ENCODE measurements around the gene CITED2. TPM values are rescaled to one million over a fixed set of nuclear protein-coding genes. Genes with fewer than 3 reads are reported as not detected.

CITED2 gene
- total and polyA plus RNA-seq, 2 experiments from 2014 or later: 26.6 to 76.9 TPM

GRCh38 chr6:139372326-139373153 is 1.9 kb downstream of the CITED2 start (continued):
- no peak for TF ChIP-seq REST (IDR thresholded peaks at IDR 0.05; ENCODE audit: unreplicated experiment)
- TF ChIP-seq POLR2AphosphoS5 (IDR thresholded peaks at IDR 0.05; ENCODE audit: low read depth): no peak
- TF ChIP-seq STAT1 (IDR thresholded peaks at IDR 0.05; ENCODE audit: unreplicated experiment): no peak
- TF ChIP-seq JUNB (IDR thresholded peaks at IDR 0.05; ENCODE audit: unreplicated experiment): no peak

- peaks cover 32% of the 10 kb centered on the region for H3K36me3 Mint-ChIP-seq (ENCODE audit: low read depth)
- H3K4me3 Mint-ChIP-seq: peak overlapping the region; percentile 99
- Histone ChIP-seq H3F3A (replicated peaks; ENCODE audit: low read depth) (peaks cover 4% of the 10 kb centered on the region; the same call in 1 of the 2 replicates), H3K4me3 (peak overlapping the region; percentile 91), H3K27me3 (ENCODE audit: insufficient read depth) (no peaks in the 10 kb centered on the region), H3K9me2 (ENCODE audit: insufficient read depth) (no peaks in the 10 kb centered on the region), H3K27ac (ENCODE audit: low read depth) (no peak overlapping the region), H4K20me1 (replicated peaks; ENCODE audit: insufficient read depth) (no peaks in the 10 kb centered on the region), H3K79me2 (replicated peaks; ENCODE audit: insufficient read depth) (peaks cover 33% of the 10 kb centered on the region), H3K36me3 (ENCODE audit: insufficient read depth) (0 out of 2 replicates have a peak, but pooled peaks cover 4% of the 10 kb centered on the region), H3K4me2 (peak overlapping the region; percentile 98), H3K4me1 (ENCODE audit: insufficient read depth) (peaks cover 46% of the 10 kb centered on the region), H2AFZ (no peak overlapping the region)
- ATAC-seq (no peak), DNase-seq (ENCODE audit: low spot score) (no peak)
- H3K9me3 Mint-ChIP-seq: no peaks in the 10 kb centered on the region; the same call in 2 of the 3 replicates
- TF ChIP-seq ZNF114 (CRISPR knock-in tag; IDR thresholded peaks at IDR 0.05): no peak
- TF ChIP-seq CTCF (conservative IDR thresholded peaks at IDR 0.05; ENCODE audit: low read depth in 2 of 2): no peak
- TF ChIP-seq STAT1 (IDR thresholded peaks at IDR 0.05; ENCODE audit: unreplicated experiment): no peak
- TF ChIP-seq NANOG (IDR thresholded peaks at IDR 0.05; ENCODE audit: borderline replicate concordance): no peak
- TF ChIP-seq POLR2AphosphoS5 (IDR thresholded peaks at IDR 0.05; ENCODE audit: low read depth): no peak
- no peak for TF ChIP-seq ETS1 (IDR thresholded peaks at IDR 0.05)
- peaks cover 57% of the 10 kb centered on the region for H3K4me1 Mint-ChIP-seq
- H3K27ac Mint-ChIP-seq: no peak overlapping the region
- peaks cover 14% of the 10 kb centered on the region for H3K27me3 Mint-ChIP-seq (ENCODE audit: insufficient read depth, low read depth, poor library complexity)
These were observed 2.8 kb downstream of the CITED2 start for GRCh38 chr6:139371421-139372203.
